Esophagus muscularis mucosa (tissue), 4 donors: ENCODE measurements around the gene BORCS5. TPM values are rescaled to one million over a fixed set of nuclear protein-coding genes. Genes with fewer than 3 reads are reported as not detected.

Source experiments
- DNase-seq: peaks from one replicate; pipeline ENCODE4 v3.0.0-alpha.2; 2017; ENCODE audit errors: extremely low spot score
- H3K27ac ChIP-seq, 4 donors: fragments of 200-600 bp; sonication (generic); replicated peaks in 1 of 4; 1 replicate in 3 of 4; 2 replicates in 1 of 4; pipeline ENCODE4 v1.5.1; 2016 to 2019; ENCODE audit warnings: mild to moderate bottlenecking in 1 of 4
- H3K27me3 ChIP-seq, 4 donors: fragments of 200-600 bp; sonication (generic); one replicate each; pipeline versions ENCODE4 v1.5.1 to v1.6.0; 2016 to 2019
- H3K36me3 ChIP-seq, 4 donors: fragments of 200-600 bp; sonication (generic); one replicate each; pipeline ENCODE4 v1.5.1; 2016 to 2019
- H3K4me1 ChIP-seq, 4 donors: fragments of 200-600 bp; sonication (generic); one replicate each; pipeline ENCODE4 v1.5.1; 2016 to 2019
- H3K4me3 ChIP-seq, 4 donors: fragments of 200-600 bp; sonication (generic); 1 replicate in 2 of 4; 2 replicates in 2 of 4; pipeline ENCODE4 v1.5.1; 2016 to 2019; ENCODE audit warnings: mild to moderate bottlenecking in 4 of 4, moderate library complexity in 1 of 4
- H3K9me3 ChIP-seq, 4 donors: fragments of 200-600 bp; sonication (generic); 1 replicate in 3 of 4; 2 replicates in 1 of 4; pipeline ENCODE4 v1.5.1; 2016 to 2019
- CTCF ChIP-seq, 3 experiments: fragments of 200-600 bp in 2 of 3; fragments of 450-650 bp in 1 of 3; sonication (generic) in 2 of 3; IDR thresholded peaks; one replicate each; pipeline ENCODE4 v1.5.1; 2017 to 2019; ENCODE audit warnings: antibody characterized with exemption in 3 of 3, mild to moderate bottlenecking in 2 of 3, moderate library complexity in 1 of 3
- EP300 ChIP-seq: sonication (generic); formaldehyde crosslinking; IDR thresholded peaks from one replicate; pipeline ENCODE4 v1.6.1; 2017; ENCODE audit warnings: antibody characterized with exemption
- POLR2A ChIP-seq: fragments of 450-650 bp; IDR thresholded peaks from one replicate; pipeline ENCODE4 v1.6.1; 2017; ENCODE audit warnings: antibody characterized with exemption, moderate library complexity, mild to moderate bottlenecking, low read depth
- POLR2AphosphoS5 ChIP-seq, 2 donors: sonication (generic); formaldehyde crosslinking; IDR thresholded peaks; one replicate each; pipeline ENCODE4 v1.6.1; 2017; ENCODE audit warnings: antibody characterized with exemption in 2 of 2
- WGBS: methylation state at CpG from one replicate; pipeline ENCODE4 v1.1.5; 2018; 5-methylcytosine and 5-hydroxymethylcytosine counted together
- intact Hi-C: fragments of 100-400 bp; cut with DNase I; formaldehyde crosslinking; loops from one replicate; pipeline ENCODE4 v1.15.1; 2023
- total RNA-seq, 4 donors: library from RNA; depleted of rRNA; stranded (reverse); fragments of >200 nt; gene quantifications; one replicate each; pipeline versions ENCODE4 v1.1.0 to v1.2.1, GENCODE V29; 2016

BORCS5 gene
- total RNA-seq, 4 donors from 2014 or later, result 16.5 to 25.0 (median 19.0) TPM

GRCh38 chr12:12481631-12482030, 124.8 kb downstream of the BORCS5 start:
- intact Hi-C loops, result no loop called here
- no peak for DNase-seq
- Histone ChIP-seq H3K27me3 (no peaks in the 10 kb centered on the region), H3K9me3 (no peaks in the 10 kb centered on the region), H3K4me3 (no peak overlapping the region), H3K27ac (no peak overlapping the region), H3K36me3 (peaks cover 9 to 82% (median 59%) of the 10 kb centered on the region in 4 donors), H3K4me1 (no peaks in the 10 kb centered on the region)
- TF ChIP-seq CTCF (IDR thresholded peaks at IDR 0.05) (no peak), POLR2AphosphoS5 (IDR thresholded peaks at IDR 0.05) (no peak), EP300 (no peak), POLR2A (no peak)
- 51% methylated on average over 2 of the region's 2 CpGs for WGBS

GRCh38 chr12:12482150-12482761, 125.4 kb downstream of the BORCS5 start:
- Histone ChIP-seq H3K4me3 (no peak overlapping the region), H3K9me3 (no peaks in the 10 kb centered on the region), H3K4me1 (no peaks in the 10 kb centered on the region), H3K36me3 (peaks cover 3 to 80% (median 57%) of the 10 kb centered on the region in 4 donors), H3K27me3 (no peaks in the 10 kb centered on the region), H3K27ac (no peak overlapping the region)
- 85% methylated on average over 6 of the region's 6 CpGs for WGBS
- DNase-seq, result no peak
- intact Hi-C loops, result no loop called here
- TF ChIP-seq POLR2A (no peak), CTCF (IDR thresholded peaks at IDR 0.05) (no peak), POLR2AphosphoS5 (IDR thresholded peaks at IDR 0.05) (no peak), EP300 (no peak)

GRCh38 chr12:12482959-12483358, 126.1 kb downstream of the BORCS5 start:
- Histone ChIP-seq H3K9me3 (no peaks in the 10 kb centered on the region), H3K27ac (no peak overlapping the region), H3K4me1 (no peaks in the 10 kb centered on the region), H3K36me3 (peaks cover 0 to 73% (median 51%) of the 10 kb centered on the region in 4 donors), H3K4me3 (no peak overlapping the region), H3K27me3 (no peaks in the 10 kb centered on the region)
- DNase-seq, result no peak
- intact Hi-C loops, result no loop called here
- 79% methylated on average over 6 of the region's 6 CpGs for WGBS
- TF ChIP-seq EP300, result no peak
- no peak for TF ChIP-seq POLR2A
- no peak for TF ChIP-seq CTCF (IDR thresholded peaks at IDR 0.05)
- TF ChIP-seq POLR2AphosphoS5 (IDR thresholded peaks at IDR 0.05), result no peak

- Histone ChIP-seq H3K27me3 (no peaks in the 10 kb centered on the region), H3K4me1 (no peaks in the 10 kb centered on the region), H3K36me3 (peaks cover 0 to 68% (median 49%) of the 10 kb centered on the region in 4 donors), H3K9me3 (no peaks in the 10 kb centered on the region), H3K4me3 (no peak overlapping the region), H3K27ac (no peak overlapping the region)
- 93% methylated on average over 3 of the region's 3 CpGs for WGBS
- intact Hi-C loops, result no loop called here
- TF ChIP-seq POLR2AphosphoS5 (IDR thresholded peaks at IDR 0.05) (no peak), EP300 (no peak), POLR2A (no peak), CTCF (IDR thresholded peaks at IDR 0.05) (no peak)
- no peak for DNase-seq
Observed at GRCh38 chr12:12483438-12483837, 126.6 kb downstream of the BORCS5 start.
